CD1c-positive myeloid dendritic cell (primary cell): ENCODE data around the gene SRCAP.
A peak's percentile ranks its signal among the peaks of the same experiment; 100 is the strongest.
"Not testable (repeated sequence)": the region's sequence is repeated elsewhere in the genome, so short reads cannot be mapped to it uniquely, and the experiment has no call there.

Source experiments
- DNase-seq: peaks from one replicate; pipeline ENCODE4 v3.0.0-alpha.2; 2016; ENCODE audit errors: extremely low spot score

The SRCAP gene

GRCh38 chr16:30698139-30698815, 694 bp upstream of the SRCAP start:
- peak; percentile 98 for DNase-seq

GRCh38 chr16:30699615-30700099, 686 bp downstream of the SRCAP start:
- no peak for DNase-seq

- no peak for DNase-seq
Observed at GRCh38 chr16:30700491-30700890, 1.5 kb downstream of the SRCAP start.

DNA sequence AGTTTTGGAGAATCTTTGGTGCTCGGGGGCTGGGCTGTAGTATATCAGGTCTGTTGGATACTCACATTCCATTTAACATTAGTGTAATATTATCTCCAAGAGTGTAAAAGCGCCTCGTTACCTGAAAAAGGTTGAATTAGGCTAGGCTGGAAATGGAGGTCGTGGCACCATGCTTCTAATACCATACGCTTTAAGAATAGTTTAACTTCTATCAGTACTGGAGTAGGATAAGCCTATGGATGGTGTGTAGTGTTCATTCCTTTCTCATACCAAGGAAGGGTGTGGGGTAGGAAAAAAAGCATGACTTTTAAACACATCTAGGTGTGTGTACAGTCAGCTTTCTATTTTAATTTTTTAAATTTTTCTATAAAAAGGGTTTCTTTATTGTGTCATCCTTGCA, 2.0 kb downstream of the SRCAP start:
- no peak for DNase-seq

GRCh38 chr16:30703071-30703470, 4.1 kb downstream of the SRCAP start:
- not testable (repeated sequence) for DNase-seq

DNA sequence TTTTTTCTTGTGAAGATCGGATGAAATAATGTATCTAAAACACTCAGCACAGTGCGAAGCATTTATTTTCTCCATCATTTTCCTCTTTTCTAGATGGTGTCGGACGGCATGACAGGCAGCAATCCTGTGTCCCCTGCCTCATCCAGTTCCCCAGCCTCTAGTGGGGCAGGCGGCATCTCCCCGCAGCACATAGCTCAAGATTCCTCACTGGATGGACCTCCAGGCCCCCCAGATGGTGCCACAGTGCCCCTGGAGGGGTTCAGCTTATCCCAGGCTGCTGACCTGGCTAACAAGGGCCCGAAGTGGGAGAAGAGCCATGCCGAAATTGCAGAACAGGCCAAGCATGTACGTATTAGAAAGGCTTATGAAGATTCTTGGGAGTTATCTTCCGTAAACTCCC, 5.0 kb downstream of the SRCAP start:
- no peak for DNase-seq

GRCh38 chr16:30706046-30706445, 7.1 kb downstream of the SRCAP start:
- DNase-seq = no peak

GRCh38 chr16:30710971-30711370, 12.0 kb downstream of the SRCAP start:
- DNase-seq = no peak

DNA sequence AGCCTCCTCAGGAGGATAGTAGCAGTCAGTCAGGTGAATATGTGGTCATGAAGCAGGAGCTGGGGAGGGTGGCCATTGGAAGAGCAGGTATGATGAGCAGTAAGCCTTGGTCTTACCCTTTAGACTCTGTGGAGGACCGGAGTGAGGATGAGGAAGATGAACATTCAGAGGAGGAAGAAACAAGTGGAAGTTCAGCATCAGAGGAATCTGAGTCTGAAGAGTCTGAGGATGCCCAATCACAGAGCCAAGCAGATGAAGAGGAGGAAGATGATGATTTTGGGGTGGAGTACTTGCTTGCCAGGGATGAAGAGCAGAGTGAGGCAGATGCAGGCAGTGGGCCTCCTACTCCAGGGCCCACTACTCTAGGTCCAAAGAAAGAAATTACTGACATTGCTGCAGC, 12.7 kb downstream of the SRCAP start:
- DNase-seq = no peak

- DNase-seq = peak; percentile 90
Observed at GRCh38 chr16:30715750-30716445, 16.9 kb downstream of the SRCAP start.

DNA sequence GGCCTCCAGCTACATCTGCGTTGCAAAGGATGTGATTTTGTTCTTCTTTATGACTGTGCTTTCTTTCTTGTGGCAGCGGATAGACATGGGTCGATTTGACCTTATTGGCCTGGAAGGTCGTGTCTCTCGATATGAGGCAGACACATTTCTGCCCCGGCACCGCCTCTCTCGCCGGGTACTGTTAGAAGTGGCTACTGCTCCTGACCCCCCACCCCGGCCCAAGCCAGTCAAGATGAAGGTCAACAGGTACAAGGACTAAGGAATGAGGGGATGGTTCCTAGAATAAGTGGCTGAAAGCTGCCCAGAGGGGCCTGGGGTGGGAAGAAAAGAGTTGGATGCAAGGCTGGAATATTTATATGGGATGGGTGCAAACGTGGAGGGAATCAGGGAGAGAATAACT, 21.1 kb downstream of the SRCAP start:
- no peak for DNase-seq

DNA sequence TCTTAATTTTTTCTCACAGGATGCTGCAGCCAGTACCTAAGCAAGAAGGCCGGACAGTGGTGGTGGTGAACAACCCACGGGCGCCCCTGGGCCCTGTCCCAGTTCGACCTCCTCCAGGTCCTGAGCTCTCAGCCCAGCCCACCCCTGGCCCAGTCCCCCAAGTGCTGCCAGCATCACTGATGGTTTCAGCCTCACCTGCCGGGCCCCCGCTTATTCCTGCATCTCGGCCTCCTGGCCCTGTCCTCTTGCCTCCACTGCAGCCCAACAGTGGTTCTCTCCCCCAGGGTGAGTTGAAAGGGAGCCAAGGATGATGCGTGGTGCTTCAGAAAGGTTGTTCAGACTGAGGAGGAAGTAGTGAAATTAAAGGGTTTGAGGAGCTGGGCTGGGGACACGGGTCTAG, 21.7 kb downstream of the SRCAP start:
- DNase-seq = no peak

DNA sequence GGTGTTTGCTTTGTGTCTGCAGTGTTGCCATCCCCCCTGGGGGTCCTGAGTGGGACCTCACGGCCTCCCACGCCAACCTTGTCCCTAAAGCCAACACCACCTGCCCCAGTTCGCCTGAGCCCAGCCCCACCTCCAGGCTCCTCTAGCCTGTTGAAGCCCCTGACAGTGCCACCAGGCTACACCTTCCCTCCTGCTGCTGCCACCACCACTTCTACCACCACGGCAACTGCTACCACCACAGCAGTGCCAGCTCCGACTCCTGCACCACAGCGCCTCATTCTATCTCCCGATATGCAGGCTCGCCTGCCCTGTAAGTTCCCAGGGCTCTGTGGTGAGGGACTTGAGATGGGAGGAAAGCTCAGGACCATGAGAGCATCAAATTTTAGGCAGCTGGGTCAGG, 22.2 kb downstream of the SRCAP start:
- no peak for DNase-seq

DNA sequence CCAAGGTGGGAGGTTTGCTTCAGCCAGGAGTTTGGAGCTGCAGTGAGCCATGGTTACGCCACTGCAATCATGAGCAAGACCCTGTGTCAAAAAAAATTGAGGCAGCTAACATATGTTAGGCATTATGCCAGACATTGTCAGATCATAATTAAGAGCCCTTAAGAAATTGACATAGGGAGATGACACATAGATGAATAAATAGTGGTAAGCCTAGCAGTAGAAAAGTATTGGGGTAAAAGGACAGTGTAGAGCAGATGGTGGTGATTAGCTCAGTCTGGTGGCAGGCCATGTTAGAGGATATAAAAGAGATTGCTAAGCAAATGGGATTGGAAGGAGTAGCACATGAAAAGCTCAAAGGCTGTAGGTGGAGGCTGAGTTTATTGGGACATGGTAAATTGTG, 22.6 kb downstream of the SRCAP start:
- DNase-seq = no peak

DNA sequence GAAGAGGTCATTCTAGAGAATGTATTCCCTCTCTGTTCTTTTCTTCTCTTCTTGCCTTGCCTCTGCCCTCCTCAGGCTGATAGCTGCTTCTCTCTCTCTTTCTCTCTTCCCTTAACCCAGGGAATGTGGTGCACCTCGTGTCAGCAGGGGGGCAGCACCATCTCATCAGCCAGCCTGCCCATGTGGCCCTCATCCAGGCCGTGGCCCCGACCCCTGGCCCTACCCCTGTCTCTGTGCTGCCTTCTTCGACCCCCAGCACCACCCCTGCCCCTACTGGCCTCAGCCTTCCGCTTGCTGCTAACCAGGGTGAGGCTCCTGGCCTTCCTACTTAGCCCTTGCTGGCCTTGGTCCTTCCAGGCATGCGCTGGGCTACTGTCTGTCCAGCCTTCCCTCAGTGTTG, 23.5 kb downstream of the SRCAP start:
- DNase-seq = no peak

GRCh38 chr16:30722916-30723315, 23.9 kb downstream of the SRCAP start:
- DNase-seq = no peak

DNA sequence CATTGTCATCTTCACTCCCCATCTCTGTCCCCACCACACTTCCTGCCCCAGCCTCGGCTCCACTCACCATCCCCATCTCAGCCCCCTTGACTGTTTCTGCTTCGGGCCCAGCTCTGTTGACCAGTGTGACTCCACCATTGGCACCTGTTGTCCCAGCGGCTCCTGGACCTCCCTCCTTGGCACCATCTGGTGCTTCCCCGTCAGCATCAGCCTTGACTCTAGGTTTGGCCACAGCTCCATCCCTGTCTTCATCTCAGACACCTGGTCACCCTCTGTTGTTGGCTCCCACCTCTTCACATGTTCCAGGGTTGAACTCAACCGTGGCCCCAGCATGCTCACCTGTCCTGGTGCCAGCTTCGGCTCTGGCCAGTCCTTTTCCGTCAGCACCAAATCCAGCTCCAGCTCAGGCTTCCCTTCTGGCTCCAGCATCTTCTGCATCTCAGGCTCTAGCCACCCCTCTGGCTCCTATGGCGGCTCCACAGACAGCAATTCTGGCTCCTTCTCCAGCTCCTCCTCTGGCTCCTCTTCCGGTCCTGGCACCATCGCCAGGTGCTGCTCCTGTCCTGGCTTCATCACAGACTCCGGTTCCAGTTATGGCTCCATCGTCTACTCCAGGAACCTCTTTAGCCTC, 24.9 kb downstream of the SRCAP start:
- no peak for DNase-seq

DNA sequence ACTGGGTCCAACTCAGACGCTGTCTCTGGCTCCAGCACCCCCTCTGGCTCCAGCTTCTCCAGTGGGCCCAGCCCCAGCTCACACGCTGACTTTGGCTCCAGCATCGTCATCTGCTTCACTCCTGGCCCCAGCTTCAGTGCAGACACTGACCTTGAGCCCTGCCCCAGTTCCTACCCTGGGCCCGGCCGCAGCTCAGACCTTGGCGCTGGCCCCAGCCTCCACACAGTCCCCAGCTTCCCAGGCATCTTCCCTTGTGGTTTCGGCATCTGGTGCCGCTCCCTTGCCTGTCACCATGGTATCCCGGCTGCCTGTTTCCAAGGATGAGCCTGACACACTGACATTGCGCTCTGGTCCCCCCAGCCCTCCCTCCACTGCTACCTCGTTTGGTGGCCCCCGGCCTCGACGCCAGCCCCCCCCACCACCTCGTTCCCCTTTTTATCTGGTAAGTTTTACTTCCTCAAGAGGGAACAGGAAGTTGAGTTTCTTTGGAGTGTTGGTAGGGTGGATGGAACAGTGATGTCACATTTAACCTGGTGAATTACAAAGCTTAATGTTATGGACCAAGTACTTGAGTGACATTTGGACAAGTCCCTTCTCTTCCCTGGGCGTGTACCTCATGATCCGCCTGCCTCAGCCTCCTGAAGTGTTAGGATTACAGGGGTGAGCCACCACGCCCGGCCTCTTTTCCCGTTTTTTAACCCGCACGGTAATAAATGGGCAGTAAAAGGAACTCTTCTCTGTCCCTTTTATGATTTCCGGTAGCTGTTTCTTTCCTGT, 25.9 kb downstream of the SRCAP start:
- DNase-seq = peak; percentile 89

- DNase-seq = no peak
Observed at GRCh38 chr16:30725418-30725792, 26.4 kb downstream of the SRCAP start.

DNA sequence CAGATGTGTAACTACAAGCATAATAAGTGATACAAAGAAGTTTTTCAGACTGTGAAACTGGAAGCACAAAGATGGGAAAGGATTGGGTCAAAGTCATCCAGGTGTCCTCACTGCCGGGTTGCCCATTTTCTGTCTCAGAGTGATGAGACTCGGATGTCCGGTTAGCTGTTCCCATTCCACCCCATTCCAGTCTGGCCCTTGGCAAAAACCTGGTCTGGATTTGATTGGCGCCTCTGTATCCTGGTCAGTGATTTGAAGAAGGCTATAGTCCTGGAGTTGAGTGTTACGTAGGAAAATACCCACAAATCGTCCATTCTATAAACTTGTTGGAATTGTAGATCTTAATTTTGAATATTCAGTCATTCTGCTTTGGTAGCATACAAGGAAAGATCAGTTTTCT, 29.4 kb downstream of the SRCAP start:
- DNase-seq = no peak

GRCh38 chr16:30728899-30729672, 30.1 kb downstream of the SRCAP start:
- peak; percentile 82 for DNase-seq

GRCh38 chr16:30731411-30731810, 32.4 kb downstream of the SRCAP start:
- DNase-seq = no peak
